Measurements from ENCODE around the gene SPATA13. TPM values are rescaled to one million over a fixed set of nuclear protein-coding genes. Genes with fewer than 3 reads are reported as not detected.

Gene SPATA13
- total and polyA plus RNA-seq, 10 donors, result 12.0 to 185 (median 125) TPM

DNA sequence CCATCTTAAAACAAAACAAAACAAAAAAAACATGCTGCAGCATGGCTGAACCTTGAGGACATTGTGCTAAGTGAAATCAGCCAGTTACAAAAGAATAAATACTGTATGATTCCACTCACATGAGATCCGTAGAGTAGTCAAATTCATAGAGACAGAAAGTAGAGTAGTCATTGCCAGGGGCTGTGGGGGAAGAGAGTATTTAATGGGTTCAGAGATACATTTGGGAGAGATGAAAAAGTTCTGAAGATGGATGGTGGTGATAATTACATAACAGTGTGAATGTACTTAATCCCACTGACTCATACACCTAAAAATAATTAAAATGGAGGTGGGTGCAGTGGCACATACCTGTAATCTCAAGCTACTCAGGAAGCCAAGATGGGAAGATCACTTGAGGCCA, 76.8 kb downstream of the SPATA13 start:
- no peak overlapping the region for H3K4me3 ChIP-seq
- no peaks in the 10 kb centered on the region for H3K9me3 ChIP-seq
- no peak for DNase-seq
- no peaks in the 10 kb centered on the region for H3K27me3 ChIP-seq (replicated peaks in 1 of 7)
- WGBS, 5 donors, result 89 to 97% (median 95%) methylated on average over 1 of the region's 1 CpG
- no peak for TF ChIP-seq POLR2A (IDR thresholded peaks at IDR 0.05)
- TF ChIP-seq, protein P1, sequence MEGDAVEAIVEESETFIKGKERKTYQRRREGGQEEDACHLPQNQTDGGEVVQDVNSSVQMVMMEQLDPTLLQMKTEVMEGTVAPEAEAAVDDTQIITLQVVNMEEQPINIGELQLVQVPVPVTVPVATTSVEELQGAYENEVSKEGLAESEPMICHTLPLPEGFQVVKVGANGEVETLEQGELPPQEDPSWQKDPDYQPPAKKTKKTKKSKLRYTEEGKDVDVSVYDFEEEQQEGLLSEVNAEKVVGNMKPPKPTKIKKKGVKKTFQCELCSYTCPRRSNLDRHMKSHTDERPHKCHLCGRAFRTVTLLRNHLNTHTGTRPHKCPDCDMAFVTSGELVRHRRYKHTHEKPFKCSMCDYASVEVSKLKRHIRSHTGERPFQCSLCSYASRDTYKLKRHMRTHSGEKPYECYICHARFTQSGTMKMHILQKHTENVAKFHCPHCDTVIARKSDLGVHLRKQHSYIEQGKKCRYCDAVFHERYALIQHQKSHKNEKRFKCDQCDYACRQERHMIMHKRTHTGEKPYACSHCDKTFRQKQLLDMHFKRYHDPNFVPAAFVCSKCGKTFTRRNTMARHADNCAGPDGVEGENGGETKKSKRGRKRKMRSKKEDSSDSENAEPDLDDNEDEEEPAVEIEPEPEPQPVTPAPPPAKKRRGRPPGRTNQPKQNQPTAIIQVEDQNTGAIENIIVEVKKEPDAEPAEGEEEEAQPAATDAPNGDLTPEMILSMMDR (IDR thresholded peaks at IDR 0.05 in 8 of 11, conservative IDR thresholded peaks at IDR 0.05 in 3 of 11), result no peak
- no peak for TF ChIP-seq POLR2AphosphoS5 (IDR thresholded peaks at IDR 0.05)
- no peak overlapping the region for H3K27ac ChIP-seq
- intact Hi-C loops (cut with DNase I; ENCODE audit: low total_unique reads), result no loop called here
- H3K36me3 ChIP-seq, result no peaks in the 10 kb centered on the region
- H3K4me1 ChIP-seq, result peaks cover 4 to 68% (median 27%) of the 10 kb centered on the region in 6 donors

- H3K4me3 ChIP-seq, result no peak overlapping the region
- DNase-seq, result no peak
- peaks cover 0 to 49% (median 24%) of the 10 kb centered on the region in 6 donors for H3K4me1 ChIP-seq
- intact Hi-C loops (cut with DNase I; ENCODE audit: low total_unique reads), result no loop called here
- no peaks in the 10 kb centered on the region for H3K27me3 ChIP-seq (replicated peaks in 1 of 7)
- H3K9me3 ChIP-seq, result no peaks in the 10 kb centered on the region
- no peaks in the 10 kb centered on the region for H3K36me3 ChIP-seq
- 91 to 97% (median 94%) methylated on average over 10 of the region's 10 CpGs for WGBS, 5 donors
- TF ChIP-seq, protein P1 (IDR thresholded peaks at IDR 0.05 in 8 of 11, conservative IDR thresholded peaks at IDR 0.05 in 3 of 11), result no peak
- peak overlapping the region; percentile 15 to 82 (median 74) for H3K27ac ChIP-seq
Measured at GRCh38 chr13:24241336-24241735, 80.8 kb downstream of the SPATA13 start.

GRCh38 chr13:24242100-24242499, 81.6 kb downstream of the SPATA13 start:
- intact Hi-C loops (cut with DNase I; ENCODE audit: low total_unique reads), result no loop called here
- H3K9me3 ChIP-seq, result no peaks in the 10 kb centered on the region

DNA sequence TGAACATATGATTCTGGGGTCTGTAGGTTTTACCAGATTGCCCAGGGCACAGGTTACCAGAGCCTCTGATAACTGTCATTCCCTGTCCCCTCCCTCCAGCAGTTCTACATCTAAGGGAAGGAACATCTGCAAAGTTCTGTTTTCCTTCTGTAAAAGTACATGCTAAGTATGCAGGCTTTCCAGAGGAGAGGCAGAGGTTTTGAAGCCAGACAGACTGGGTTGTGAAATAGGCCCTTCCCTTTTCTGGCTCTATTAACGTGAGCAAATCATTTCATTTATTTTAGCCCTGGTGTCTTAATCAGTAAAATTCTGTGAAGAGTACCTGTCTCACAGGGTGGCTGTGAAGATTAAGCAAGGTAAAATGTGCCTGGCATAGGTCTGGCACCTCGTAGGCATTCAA, 82.8 kb downstream of the SPATA13 start:
- no peak for TF ChIP-seq POLR2AphosphoS5 (IDR thresholded peaks at IDR 0.05)
- TF ChIP-seq, protein P1 (IDR thresholded peaks at IDR 0.05 in 8 of 11, conservative IDR thresholded peaks at IDR 0.05 in 3 of 11), result no peak
- H3K9me3 ChIP-seq, result no peaks in the 10 kb centered on the region
- intact Hi-C loops (cut with DNase I; ENCODE audit: low total_unique reads), result no loop called here
- 56 to 80% (median 71%) methylated on average over 2 of the region's 2 CpGs for WGBS, 5 donors
- no peaks in the 10 kb centered on the region for H3K27me3 ChIP-seq (replicated peaks in 1 of 7)
- peak overlapping the region in 7 of 8 donors; percentile 38 to 82 (median 72) for H3K27ac ChIP-seq
- H3K4me3 ChIP-seq, result no peak overlapping the region
- peaks cover 0 to 53% (median 28%) of the 10 kb centered on the region in 6 donors for H3K4me1 ChIP-seq
- DNase-seq, result no peak
- no peaks in the 10 kb centered on the region for H3K36me3 ChIP-seq

More at GRCh38 chr13:24242100-24242499, 81.6 kb downstream of the SPATA13 start:
- WGBS, 5 donors, result 70 to 85% (median 81%) methylated on average over 5 of the region's 5 CpGs
- TF ChIP-seq POLR2A (IDR thresholded peaks at IDR 0.05), result no peak
- TF ChIP-seq POLR2AphosphoS5 (IDR thresholded peaks at IDR 0.05), result peak in 1 of 3 donors; percentile 48
- no peak overlapping the region for H3K4me3 ChIP-seq
- no peaks in the 10 kb centered on the region for H3K36me3 ChIP-seq
- peaks cover 0 to 54% (median 26%) of the 10 kb centered on the region in 6 donors for H3K4me1 ChIP-seq
- H3K27ac ChIP-seq, result peak overlapping the region in 7 of 8 donors; percentile 58 to 82 (median 76)
- no peaks in the 10 kb centered on the region for H3K27me3 ChIP-seq (replicated peaks in 1 of 7)
- no peak for DNase-seq

DNA sequence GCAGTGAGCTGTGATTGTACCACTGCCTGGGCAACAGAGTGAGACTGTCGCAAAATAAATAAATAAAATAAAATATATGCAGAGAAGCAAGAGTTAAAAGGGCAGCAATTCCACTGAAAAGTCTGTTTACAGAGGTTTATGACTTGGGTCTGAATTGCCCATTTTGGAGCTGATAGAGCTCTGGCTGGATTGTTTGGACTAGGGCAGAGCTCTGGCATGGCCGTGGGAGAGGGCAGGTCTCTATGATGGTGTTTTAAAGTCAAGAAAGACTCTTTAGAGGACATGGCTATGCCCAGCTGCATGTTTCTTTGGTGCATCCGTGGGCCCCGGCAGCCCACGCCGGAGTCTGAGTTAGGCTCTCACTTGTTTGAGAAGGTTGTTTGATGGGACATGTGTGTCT, 84.3 kb downstream of the SPATA13 start:
- TF ChIP-seq, protein P1 (IDR thresholded peaks at IDR 0.05 in 8 of 11, conservative IDR thresholded peaks at IDR 0.05 in 3 of 11), result no peak
- TF ChIP-seq POLR2AphosphoS5 (IDR thresholded peaks at IDR 0.05) (no peak), POLR2A (IDR thresholded peaks at IDR 0.05) (no peak)
- Histone ChIP-seq H3K9me3 (no peaks in the 10 kb centered on the region), H3K4me1 (peaks cover 0 to 48% (median 25%) of the 10 kb centered on the region in 6 donors), H3K4me3 (no peak overlapping the region), H3K27ac (peak overlapping the region in 6 of 8 donors; percentile 0 to 82 (median 72)), H3K36me3 (peaks cover 0 to 5% (median 0%) of the 10 kb centered on the region in 6 donors), H3K27me3 (replicated peaks in 1 of 7) (no peaks in the 10 kb centered on the region)
- intact Hi-C loops (cut with DNase I; ENCODE audit: low total_unique reads), result no loop called here
- 88 to 97% (median 95%) methylated on average over 6 of the region's 6 CpGs for WGBS, 5 donors
- no peak for DNase-seq
